Stomach (tissue), 4 donors: ENCODE data around the gene EPHA6.

Experiments
- EP300 ChIP-seq: sonication (generic); formaldehyde crosslinking; IDR thresholded peaks from one replicate; pipeline ENCODE4 v1.6.1; 2017; ENCODE audit warnings: antibody characterized with exemption
- POLR2A ChIP-seq, 4 donors: fragments of 450-650 bp; IDR thresholded peaks; one replicate each; pipeline ENCODE4 v1.6.1; 2016; ENCODE audit warnings: antibody characterized with exemption in 4 of 4, control low read depth in 2 of 4, mild to moderate bottlenecking in 1 of 4, moderate library complexity in 1 of 4
- POLR2AphosphoS5 ChIP-seq, 3 donors: sonication (generic); formaldehyde crosslinking; IDR thresholded peaks; one replicate each; pipeline ENCODE4 v1.6.1; 2016; ENCODE audit warnings: antibody characterized with exemption in 3 of 3
- TF ChIP-seq, protein P1 (sequence below), 7 experiments: fragments of 450-650 bp in 4 of 7; fragments of 200-600 bp in 3 of 7; sonication (generic) in 3 of 7; IDR thresholded peaks; one replicate each; pipeline ENCODE4 v1.5.1; 2016 to 2019; ENCODE audit warnings: antibody characterized with exemption in 7 of 7, control low read depth in 2 of 7, mild to moderate bottlenecking in 1 of 7

DNA sequence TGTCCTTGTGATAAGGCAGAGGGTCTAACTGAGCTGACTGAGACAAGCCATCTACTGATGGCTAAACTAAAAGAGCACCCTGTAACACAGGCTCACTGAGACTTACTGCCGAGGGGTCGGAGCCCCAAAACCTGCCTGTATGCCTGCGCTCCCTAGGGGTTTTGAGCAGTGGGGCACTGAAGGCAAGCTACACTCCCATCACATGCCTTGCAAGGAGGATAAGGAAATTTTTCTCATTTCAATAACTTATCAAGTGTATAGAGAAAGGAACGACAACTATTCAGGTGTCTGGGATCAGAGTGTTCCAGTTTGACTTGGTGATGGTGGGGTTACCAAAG, 292.2 kb downstream of the EPHA6 start:
- no peak for TF ChIP-seq POLR2A (IDR thresholded peaks at IDR 0.05)
- TF ChIP-seq, protein P1, sequence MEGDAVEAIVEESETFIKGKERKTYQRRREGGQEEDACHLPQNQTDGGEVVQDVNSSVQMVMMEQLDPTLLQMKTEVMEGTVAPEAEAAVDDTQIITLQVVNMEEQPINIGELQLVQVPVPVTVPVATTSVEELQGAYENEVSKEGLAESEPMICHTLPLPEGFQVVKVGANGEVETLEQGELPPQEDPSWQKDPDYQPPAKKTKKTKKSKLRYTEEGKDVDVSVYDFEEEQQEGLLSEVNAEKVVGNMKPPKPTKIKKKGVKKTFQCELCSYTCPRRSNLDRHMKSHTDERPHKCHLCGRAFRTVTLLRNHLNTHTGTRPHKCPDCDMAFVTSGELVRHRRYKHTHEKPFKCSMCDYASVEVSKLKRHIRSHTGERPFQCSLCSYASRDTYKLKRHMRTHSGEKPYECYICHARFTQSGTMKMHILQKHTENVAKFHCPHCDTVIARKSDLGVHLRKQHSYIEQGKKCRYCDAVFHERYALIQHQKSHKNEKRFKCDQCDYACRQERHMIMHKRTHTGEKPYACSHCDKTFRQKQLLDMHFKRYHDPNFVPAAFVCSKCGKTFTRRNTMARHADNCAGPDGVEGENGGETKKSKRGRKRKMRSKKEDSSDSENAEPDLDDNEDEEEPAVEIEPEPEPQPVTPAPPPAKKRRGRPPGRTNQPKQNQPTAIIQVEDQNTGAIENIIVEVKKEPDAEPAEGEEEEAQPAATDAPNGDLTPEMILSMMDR (IDR thresholded peaks at IDR 0.05), result no peak
- no peak for TF ChIP-seq POLR2AphosphoS5 (IDR thresholded peaks at IDR 0.05)
- no peak for TF ChIP-seq EP300
